Activated CD8-positive, alpha-beta T cell treated with anti-CD3 and anti-CD28 coated beads for 36 hours (primary cell): ENCODE results near the gene ADGRG6. TPM values are rescaled to one million over a fixed set of nuclear protein-coding genes. Genes with fewer than 3 reads are reported as not detected.

Experiments used
- ATAC-seq: fragments of 200-7000 bp; cut with Tn5 transposase; one replicate; pipeline ENCODE4 v1.10.0; 2021; ENCODE audit warnings: mild to moderate bottlenecking, moderate library complexity
- CTCF ChIA-PET: fragments of 350-600 bp; sonication (Branson Sonifier 250); formaldehyde crosslinking; loops from one replicate; lab custom pipeline; 2021; ENCODE audit warnings: antibody characterized with exemption; lab: Charles Lee
- POLR2A ChIA-PET: fragments of 350-600 bp; sonication (Branson Sonifier 250); formaldehyde crosslinking; loops from one replicate; lab custom pipeline; 2021; ENCODE audit warnings: antibody characterized with exemption; lab: Charles Lee
- DNase-seq: peaks from one replicate; pipeline ENCODE4 v3.0.0-alpha.2; 2020
- H3K27ac Mint-ChIP-seq: one replicate; pipeline ENCODE4 v1.8.0; 2021; ENCODE audit warnings: mild to moderate bottlenecking, mixed read lengths
- H3K27me3 Mint-ChIP-seq: one replicate; pipeline ENCODE4 v1.8.0; 2021; ENCODE audit warnings: mixed read lengths
- H3K36me3 Mint-ChIP-seq: one replicate; pipeline ENCODE4 v1.8.0; 2021; ENCODE audit warnings: low read depth, mixed read lengths
- H3K4me1 Mint-ChIP-seq: one replicate; pipeline ENCODE4 v1.8.0; 2021; ENCODE audit warnings: low read depth, mixed read lengths
- H3K4me3 Mint-ChIP-seq: one replicate; pipeline ENCODE4 v1.8.0; 2021; ENCODE audit warnings: mild to moderate bottlenecking, moderate library complexity, mixed read lengths
- H3K9me3 Mint-ChIP-seq: one replicate; pipeline ENCODE4 v1.8.0; 2021; ENCODE audit warnings: mixed read lengths
- CTCF ChIP-seq: fragments of 200-600 bp; IDR thresholded peaks from one replicate; pipeline ENCODE4 v1.8.0; 2022; ENCODE audit warnings: antibody characterized with exemption, mild to moderate bottlenecking
- intact Hi-C: fragments of 100-400 bp; cut with micrococcal nuclease; formaldehyde crosslinking; loops from one replicate; pipeline ENCODE4 v1.10.0; 2022
- total RNA-seq, 2 experiments: library from RNA; stranded (reverse); gene quantifications; one replicate each; pipeline ENCODE4 v1.2.3, GENCODE V29; 2021

ADGRG6 gene
- total RNA-seq, 2 experiments from 2014 or later, result 1.3 to 1.5 TPM

GRCh38 chr6:142413111-142413510 lies 111.3 kb downstream of the ADGRG6 start:
- no peak for TF ChIP-seq CTCF
- ChIA-PET POLR2A (no interaction called here), CTCF (no interaction called here)
- Mint-ChIP-seq H3K4me1 (peaks cover 34% of the 10 kb centered on the region), H3K27me3 (peaks cover 2% of the 10 kb centered on the region), H3K4me3 (no peak overlapping the region), H3K9me3 (no peaks in the 10 kb centered on the region), H3K36me3 (no peaks in the 10 kb centered on the region), H3K27ac (no peak overlapping the region)
- ATAC-seq (no peak), DNase-seq (no peak)
- intact Hi-C loops, result no loop called here

- POLR2A ChIA-PET, result interaction anchor here (0.6 kb wide), 1 partner anchor 23 kb away, joined by 3 read pairs; no protein-coding TSS in a partner anchor
- CTCF ChIA-PET, result interaction anchor here (1.1 kb wide), 1 partner anchor 27 kb away, joined by 3 read pairs; no protein-coding TSS in a partner anchor
- Mint-ChIP-seq H3K4me1 (peaks cover 24% of the 10 kb centered on the region), H3K36me3 (no peaks in the 10 kb centered on the region), H3K9me3 (no peaks in the 10 kb centered on the region), H3K27ac (no peak overlapping the region), H3K4me3 (no peak overlapping the region), H3K27me3 (no peaks in the 10 kb centered on the region)
- no peak for DNase-seq
- TF ChIP-seq CTCF, result no peak
- intact Hi-C loops, result no loop called here
- no peak for ATAC-seq
These were observed 112.8 kb downstream of the ADGRG6 start for GRCh38 chr6:142414462-142415250.

- POLR2A ChIA-PET, result no interaction called here
- Mint-ChIP-seq H3K9me3 (no peaks in the 10 kb centered on the region), H3K4me1 (peaks cover 16% of the 10 kb centered on the region), H3K4me3 (no peak overlapping the region), H3K27me3 (no peaks in the 10 kb centered on the region), H3K27ac (no peak overlapping the region), H3K36me3 (no peaks in the 10 kb centered on the region)
- intact Hi-C loops, result no loop called here
- CTCF ChIA-PET, result interaction anchor here (0.9 kb wide), 1 partner anchor 59 kb away, joined by 3 read pairs; no protein-coding TSS in a partner anchor
- no peak for TF ChIP-seq CTCF
- ATAC-seq (peak; percentile 70), DNase-seq (peak; percentile 35)
These were observed 114.4 kb downstream of the ADGRG6 start for GRCh38 chr6:142416179-142416578.

- no peaks in the 10 kb centered on the region for H3K36me3 Mint-ChIP-seq
- CTCF ChIA-PET, result interaction anchor here (0.9 kb wide), 1 partner anchor 59 kb away, joined by 3 read pairs; no protein-coding TSS in a partner anchor
- H3K4me3 Mint-ChIP-seq, result no peak overlapping the region
- no peak for TF ChIP-seq CTCF
- POLR2A ChIA-PET, result no interaction called here
- no peak overlapping the region for H3K27ac Mint-ChIP-seq
- no peaks in the 10 kb centered on the region for H3K9me3 Mint-ChIP-seq
- H3K27me3 Mint-ChIP-seq, result no peaks in the 10 kb centered on the region
- ATAC-seq, result no peak
- intact Hi-C loops, result no loop called here
- DNase-seq, result no peak
- H3K4me1 Mint-ChIP-seq, result peaks cover 16% of the 10 kb centered on the region
These were observed 114.9 kb downstream of the ADGRG6 start for GRCh38 chr6:142416686-142417085.

GRCh38 chr6:142417331-142417750 lies 115.5 kb downstream of the ADGRG6 start:
- H3K27ac Mint-ChIP-seq, result no peak overlapping the region
- POLR2A ChIA-PET, result no interaction called here
- CTCF ChIA-PET, result no interaction called here

More at GRCh38 chr6:142417331-142417750, 115.5 kb downstream of the ADGRG6 start:
- no peak for TF ChIP-seq CTCF
- DNase-seq, result no peak
- peaks cover 16% of the 10 kb centered on the region for H3K4me1 Mint-ChIP-seq
- no peak for ATAC-seq
- no peaks in the 10 kb centered on the region for H3K9me3 Mint-ChIP-seq
- no peaks in the 10 kb centered on the region for H3K36me3 Mint-ChIP-seq
- intact Hi-C loops, result no loop called here
- no peak overlapping the region for H3K4me3 Mint-ChIP-seq
- no peaks in the 10 kb centered on the region for H3K27me3 Mint-ChIP-seq
